GM18909 (cell line): ENCODE data around the gene PTGDS.

Source experiments
- ATAC-seq: cut with Tn5 transposase; IDR thresholded peaks from one replicate; pipeline ENCODE4 v1.9.1; 2021; ENCODE audit warnings: mild to moderate bottlenecking; ENCODE audit not compliant: unreplicated experiment, poor library complexity

Gene PTGDS

GRCh38 chr9:137007108-137007815, 30.0 kb downstream of the PTGDS start:
- ATAC-seq = no peak

DNA sequence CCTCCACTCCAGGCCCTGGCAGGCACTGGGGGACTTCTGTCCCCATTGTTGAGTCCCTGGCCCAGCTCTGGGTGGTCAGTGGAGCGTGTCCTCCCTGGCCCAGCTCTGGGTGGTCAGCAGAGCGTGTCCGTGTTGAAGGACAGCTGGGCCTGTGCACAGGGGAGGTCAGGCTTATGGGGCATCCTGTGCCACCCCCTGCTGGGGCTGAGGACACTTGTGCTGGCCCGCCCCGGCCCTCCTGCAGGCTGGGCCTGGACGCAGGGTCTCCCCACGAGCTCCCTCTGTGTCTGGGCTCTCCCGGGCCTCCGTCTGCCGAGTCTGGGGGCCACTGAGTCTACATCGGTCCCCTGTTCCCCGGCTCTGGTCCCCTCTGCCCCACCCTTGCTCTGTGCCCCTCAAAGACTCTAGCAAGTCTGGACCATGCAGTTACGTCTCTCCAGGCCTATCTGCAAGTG, 30.5 kb downstream of the PTGDS start:
- ATAC-seq = no peak

DNA sequence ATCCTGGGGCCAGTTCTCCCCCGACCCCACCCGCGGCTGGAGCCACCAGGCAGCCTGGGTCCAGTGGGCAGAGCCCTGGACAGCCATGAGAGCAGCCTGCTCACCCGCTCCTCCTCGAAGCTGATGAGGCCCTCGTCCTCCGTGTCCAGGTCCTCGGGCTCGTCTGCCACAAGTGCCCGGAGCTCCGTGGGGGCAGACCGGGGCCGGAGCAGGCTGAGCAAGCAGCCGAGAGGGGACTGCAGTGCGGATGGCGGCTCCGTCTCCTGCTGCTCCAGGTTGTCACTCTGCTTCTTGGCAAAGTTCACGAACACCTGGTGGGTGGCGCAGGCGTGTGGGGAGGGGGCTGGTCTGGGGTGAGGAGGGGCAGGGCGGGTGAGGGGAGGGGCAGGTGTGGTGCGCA, 31.0 kb downstream of the PTGDS start:
- no peak for ATAC-seq

- no peak for ATAC-seq
These were observed 31.9 kb downstream of the PTGDS start for GRCh38 chr9:137009217-137009616.

- no peak for ATAC-seq
These were observed 32.8 kb downstream of the PTGDS start for GRCh38 chr9:137009938-137010732.

DNA sequence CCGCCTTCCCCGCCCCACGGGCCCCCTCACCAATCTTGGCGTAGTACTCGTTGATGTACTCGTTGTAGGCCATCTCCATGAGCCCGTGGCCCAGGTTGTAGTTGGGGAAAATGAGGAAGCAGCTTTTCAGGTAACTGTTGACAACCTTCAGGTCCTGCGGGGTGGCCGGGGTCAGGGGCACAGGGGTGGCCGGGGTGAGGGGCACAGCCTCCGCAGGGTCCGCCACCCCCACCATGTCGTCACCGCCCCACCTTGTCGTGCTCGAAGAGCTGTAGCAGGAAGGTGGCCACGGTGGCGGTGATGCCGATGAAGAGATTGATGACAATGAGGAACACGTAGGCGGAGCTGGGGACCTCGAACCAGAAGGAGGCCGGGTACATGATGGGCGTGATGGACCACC, 33.9 kb downstream of the PTGDS start:
- no peak for ATAC-seq

GRCh38 chr9:137011907-137012675, 34.8 kb downstream of the PTGDS start:
- no peak for ATAC-seq

GRCh38 chr9:137012694-137013570, 35.6 kb downstream of the PTGDS start:
- no peak for ATAC-seq

GRCh38 chr9:137013571-137013940, 36.3 kb downstream of the PTGDS start:
- no peak for ATAC-seq

DNA sequence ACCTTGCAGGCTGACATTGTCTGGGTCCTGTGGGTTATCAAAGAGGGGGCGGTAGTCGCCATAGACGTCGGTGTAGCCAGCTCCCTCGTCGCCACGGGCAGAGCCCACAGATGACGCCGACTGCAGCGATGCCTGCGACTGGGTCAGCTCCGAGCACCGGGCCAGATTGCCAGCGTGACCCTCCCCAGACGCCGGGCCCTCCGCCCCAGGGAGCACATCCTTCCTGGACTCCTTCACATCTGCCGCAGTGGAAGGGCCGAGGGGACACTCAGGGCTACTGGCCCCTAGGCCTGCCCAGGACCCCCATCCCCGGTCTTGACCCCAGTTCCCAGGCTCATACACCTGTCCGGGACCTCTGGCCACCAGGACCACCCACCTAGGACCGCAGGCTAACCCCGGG, 36.9 kb downstream of the PTGDS start:
- ATAC-seq = no peak

DNA sequence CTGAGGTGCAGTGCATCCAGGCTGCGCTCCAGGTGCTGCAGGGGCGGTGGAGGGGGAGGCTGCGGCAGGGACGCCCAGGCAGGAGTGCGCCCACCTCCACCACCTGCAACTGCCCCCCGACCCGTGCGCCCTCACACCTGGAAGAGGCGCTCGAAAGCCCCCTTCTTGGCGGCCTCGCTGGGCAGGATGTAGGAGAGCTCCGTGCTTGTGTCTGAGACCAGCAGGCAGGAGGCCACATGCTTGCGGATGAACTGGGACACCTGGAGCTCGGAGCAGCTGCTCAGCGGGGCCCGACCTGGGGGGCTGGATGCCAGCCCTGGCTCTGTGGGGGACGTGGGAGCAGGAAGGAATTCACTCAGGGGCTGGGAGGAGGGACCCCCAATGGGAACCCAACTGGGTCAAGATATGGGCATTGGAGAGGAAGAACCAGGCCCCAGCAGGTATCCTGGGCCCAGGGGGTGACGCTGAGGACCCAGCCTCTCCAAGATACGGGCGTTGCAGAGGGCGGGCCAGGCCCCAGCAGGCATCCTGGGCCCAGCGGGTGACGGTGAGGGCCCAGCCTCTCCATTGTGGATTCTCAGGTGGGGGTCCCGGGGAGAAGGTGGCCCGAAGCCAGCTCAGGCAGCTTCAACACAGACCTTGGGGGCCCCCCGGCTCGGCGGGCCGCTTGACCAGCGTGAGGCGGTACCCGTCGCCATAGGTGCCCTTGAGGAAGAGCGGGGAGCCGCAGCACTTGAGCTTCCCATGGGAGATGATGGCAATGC, 37.7 kb downstream of the PTGDS start:
- no peak for ATAC-seq

DNA sequence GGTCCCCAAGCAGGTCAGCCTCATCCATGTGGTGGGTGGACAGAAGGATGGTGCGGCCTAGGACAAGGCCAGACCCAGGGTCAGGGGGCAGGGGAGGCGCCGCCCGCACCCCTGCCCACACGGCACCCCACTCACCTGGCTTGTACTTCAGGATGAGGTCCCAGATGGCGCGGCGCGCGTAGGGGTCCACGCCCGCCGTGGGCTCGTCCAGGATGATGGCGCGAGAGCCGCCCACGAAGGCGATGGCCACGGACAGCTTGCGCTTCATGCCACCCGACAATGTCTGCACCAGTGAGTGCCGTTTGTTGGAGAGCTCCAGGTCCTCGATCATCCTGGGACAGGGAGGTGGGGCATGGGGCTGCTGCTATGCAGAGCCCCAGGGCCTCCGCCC, 38.2 kb downstream of the PTGDS start:
- no peak for ATAC-seq

- ATAC-seq = no peak
These were observed 38.7 kb downstream of the PTGDS start for GRCh38 chr9:137015976-137016375.

GRCh38 chr9:137016436-137016835, 39.1 kb downstream of the PTGDS start:
- ATAC-seq = no peak

GRCh38 chr9:137017071-137017470, 39.8 kb downstream of the PTGDS start:
- no peak for ATAC-seq

DNA sequence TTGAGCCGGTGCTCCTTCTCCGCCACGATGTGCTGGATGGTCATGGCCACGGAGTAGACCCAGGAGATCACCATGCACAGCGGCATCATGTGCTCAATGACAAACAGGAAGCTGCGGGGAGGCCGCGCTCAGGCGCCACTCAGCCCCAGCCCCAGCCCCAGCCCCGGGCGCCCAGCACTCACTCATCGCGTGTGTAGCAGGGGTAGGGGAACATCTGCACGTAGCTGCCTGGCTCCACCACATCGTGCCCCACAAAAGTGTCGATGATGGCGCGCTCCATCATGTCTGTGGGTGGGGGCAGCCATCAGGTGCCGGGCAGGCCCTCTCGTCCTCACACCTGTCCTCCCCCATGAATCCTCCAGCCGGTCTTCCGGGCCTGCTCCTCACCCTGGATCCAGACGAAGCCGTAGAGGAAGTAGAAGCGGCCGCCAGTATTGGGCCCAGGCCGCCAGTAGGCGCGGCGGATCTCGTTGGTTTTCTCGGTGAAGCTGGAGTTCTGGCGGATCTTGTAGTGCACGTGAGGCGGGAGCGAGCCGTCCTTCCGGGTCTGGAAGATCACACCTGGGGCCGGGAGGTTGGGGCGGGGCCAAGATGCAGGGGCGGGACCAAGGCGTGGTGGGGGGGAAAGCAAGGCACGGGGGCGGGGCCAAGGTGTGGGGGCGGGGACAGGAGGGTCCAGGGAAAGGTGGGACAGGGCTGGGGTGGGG, 40.6 kb downstream of the PTGDS start:
- no peak for ATAC-seq

GRCh38 chr9:137018761-137019559, 41.7 kb downstream of the PTGDS start:
- ATAC-seq = no peak
